ENCODE measurements around the gene CYP39A1. TPM values are rescaled to one million over a fixed set of nuclear protein-coding genes. Genes with fewer than 3 reads are reported as not detected.

Gene CYP39A1
- total RNA-seq, 1 experiment from 2014 or later, result 0.54 TPM

GRCh38 chr6:46699970-46700369, 47.4 kb upstream of the CYP39A1 start (continued):
- TF ChIP-seq, protein P1, sequence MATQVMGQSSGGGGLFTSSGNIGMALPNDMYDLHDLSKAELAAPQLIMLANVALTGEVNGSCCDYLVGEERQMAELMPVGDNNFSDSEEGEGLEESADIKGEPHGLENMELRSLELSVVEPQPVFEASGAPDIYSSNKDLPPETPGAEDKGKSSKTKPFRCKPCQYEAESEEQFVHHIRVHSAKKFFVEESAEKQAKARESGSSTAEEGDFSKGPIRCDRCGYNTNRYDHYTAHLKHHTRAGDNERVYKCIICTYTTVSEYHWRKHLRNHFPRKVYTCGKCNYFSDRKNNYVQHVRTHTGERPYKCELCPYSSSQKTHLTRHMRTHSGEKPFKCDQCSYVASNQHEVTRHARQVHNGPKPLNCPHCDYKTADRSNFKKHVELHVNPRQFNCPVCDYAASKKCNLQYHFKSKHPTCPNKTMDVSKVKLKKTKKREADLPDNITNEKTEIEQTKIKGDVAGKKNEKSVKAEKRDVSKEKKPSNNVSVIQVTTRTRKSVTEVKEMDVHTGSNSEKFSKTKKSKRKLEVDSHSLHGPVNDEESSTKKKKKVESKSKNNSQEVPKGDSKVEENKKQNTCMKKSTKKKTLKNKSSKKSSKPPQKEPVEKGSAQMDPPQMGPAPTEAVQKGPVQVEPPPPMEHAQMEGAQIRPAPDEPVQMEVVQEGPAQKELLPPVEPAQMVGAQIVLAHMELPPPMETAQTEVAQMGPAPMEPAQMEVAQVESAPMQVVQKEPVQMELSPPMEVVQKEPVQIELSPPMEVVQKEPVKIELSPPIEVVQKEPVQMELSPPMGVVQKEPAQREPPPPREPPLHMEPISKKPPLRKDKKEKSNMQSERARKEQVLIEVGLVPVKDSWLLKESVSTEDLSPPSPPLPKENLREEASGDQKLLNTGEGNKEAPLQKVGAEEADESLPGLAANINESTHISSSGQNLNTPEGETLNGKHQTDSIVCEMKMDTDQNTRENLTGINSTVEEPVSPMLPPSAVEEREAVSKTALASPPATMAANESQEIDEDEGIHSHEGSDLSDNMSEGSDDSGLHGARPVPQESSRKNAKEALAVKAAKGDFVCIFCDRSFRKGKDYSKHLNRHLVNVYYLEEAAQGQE (IDR thresholded peaks at IDR 0.05; ENCODE audit: low read depth), result no peak
- TF ChIP-seq SRF (IDR thresholded peaks at IDR 0.05; ENCODE audit: low read depth) (no peak), MAX (IDR thresholded peaks at IDR 0.05) (no peak), EZH2 (IDR thresholded peaks at IDR 0.05) (no peak), SIN3A (IDR thresholded peaks at IDR 0.05; ENCODE audit: low read depth) (no peak), ZFX (IDR thresholded peaks at IDR 0.05) (no peak), YY1 (IDR thresholded peaks at IDR 0.05; ENCODE audit: extremely low read depth, insufficient replicate concordance, low read depth, low read length) (no peak)

DNA sequence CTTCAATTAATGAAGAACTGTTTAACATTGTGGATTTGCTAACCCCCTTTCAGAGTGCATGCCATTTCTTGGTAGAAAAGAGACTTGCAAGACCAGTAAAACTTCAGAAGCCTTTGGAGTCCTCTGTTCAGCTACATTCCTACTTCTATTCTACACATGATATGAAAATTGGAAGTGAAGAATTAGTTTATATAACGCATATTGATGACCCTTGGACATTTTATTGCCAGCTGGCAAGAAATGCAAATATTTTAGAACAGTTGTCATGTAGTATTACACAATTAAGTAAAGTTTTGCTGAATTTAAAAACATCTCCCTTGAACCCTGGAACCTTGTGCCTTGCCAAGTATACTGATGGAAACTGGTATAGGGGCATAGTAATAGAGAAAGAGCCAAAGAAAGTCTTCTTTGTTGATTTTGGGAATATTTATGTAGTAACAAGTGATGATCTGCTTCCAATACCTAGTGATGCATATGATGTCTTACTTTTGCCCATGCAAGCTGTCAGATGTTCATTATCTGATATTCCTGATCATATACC, 38.4 kb upstream of the CYP39A1 start:
- POLR2A ChIA-PET, result no interaction called here
- RAD21 ChIA-PET (ENCODE audit: low non-redundant PET in 1 of 2, low total read pairs in 2 of 2, uncharacterized antibody in 2 of 2, unreplicated experiment in 2 of 2), result no interaction called here
- BruUV-seq (replicated peaks), result no TSS peak
- no peak for TF ChIP-seq CBX3 (IDR thresholded peaks at IDR 0.05; ENCODE audit: low read depth)
- TF ChIP-seq SRF (IDR thresholded peaks at IDR 0.05; ENCODE audit: low read depth), result no peak
- no peak for TF ChIP-seq MAX (IDR thresholded peaks at IDR 0.05)
- TF ChIP-seq JUND (IDR thresholded peaks at IDR 0.05), result no peak
- no peak for TF ChIP-seq EZH2phosphoT487 (IDR thresholded peaks at IDR 0.05; ENCODE audit: borderline replicate concordance)
- TF ChIP-seq POLR2A (IDR thresholded peaks at IDR 0.05; ENCODE audit: borderline replicate concordance, extremely low read depth, insufficient read depth, insufficient read length), result no peak
- TF ChIP-seq EGR1 (IDR thresholded peaks at IDR 0.05; ENCODE audit: low read depth), result no peak
- TF ChIP-seq, protein P2, sequence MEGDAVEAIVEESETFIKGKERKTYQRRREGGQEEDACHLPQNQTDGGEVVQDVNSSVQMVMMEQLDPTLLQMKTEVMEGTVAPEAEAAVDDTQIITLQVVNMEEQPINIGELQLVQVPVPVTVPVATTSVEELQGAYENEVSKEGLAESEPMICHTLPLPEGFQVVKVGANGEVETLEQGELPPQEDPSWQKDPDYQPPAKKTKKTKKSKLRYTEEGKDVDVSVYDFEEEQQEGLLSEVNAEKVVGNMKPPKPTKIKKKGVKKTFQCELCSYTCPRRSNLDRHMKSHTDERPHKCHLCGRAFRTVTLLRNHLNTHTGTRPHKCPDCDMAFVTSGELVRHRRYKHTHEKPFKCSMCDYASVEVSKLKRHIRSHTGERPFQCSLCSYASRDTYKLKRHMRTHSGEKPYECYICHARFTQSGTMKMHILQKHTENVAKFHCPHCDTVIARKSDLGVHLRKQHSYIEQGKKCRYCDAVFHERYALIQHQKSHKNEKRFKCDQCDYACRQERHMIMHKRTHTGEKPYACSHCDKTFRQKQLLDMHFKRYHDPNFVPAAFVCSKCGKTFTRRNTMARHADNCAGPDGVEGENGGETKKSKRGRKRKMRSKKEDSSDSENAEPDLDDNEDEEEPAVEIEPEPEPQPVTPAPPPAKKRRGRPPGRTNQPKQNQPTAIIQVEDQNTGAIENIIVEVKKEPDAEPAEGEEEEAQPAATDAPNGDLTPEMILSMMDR (IDR thresholded peaks at IDR 0.05 in 2 of 3, conservative IDR thresholded peaks at IDR 0.05 in 1 of 3; ENCODE audit: borderline replicate concordance in 1 of 3, insufficient read depth in 1 of 3, low read depth in 2 of 3, low read length in 2 of 3), result no peak
- TF ChIP-seq ZFX (IDR thresholded peaks at IDR 0.05), result no peak
- TF ChIP-seq, protein P3, sequence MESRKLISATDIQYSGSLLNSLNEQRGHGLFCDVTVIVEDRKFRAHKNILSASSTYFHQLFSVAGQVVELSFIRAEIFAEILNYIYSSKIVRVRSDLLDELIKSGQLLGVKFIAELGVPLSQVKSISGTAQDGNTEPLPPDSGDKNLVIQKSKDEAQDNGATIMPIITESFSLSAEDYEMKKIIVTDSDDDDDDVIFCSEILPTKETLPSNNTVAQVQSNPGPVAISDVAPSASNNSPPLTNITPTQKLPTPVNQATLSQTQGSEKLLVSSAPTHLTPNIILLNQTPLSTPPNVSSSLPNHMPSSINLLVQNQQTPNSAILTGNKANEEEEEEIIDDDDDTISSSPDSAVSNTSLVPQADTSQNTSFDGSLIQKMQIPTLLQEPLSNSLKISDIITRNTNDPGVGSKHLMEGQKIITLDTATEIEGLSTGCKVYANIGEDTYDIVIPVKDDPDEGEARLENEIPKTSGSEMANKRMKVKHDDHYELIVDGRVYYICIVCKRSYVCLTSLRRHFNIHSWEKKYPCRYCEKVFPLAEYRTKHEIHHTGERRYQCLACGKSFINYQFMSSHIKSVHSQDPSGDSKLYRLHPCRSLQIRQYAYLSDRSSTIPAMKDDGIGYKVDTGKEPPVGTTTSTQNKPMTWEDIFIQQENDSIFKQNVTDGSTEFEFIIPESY (IDR thresholded peaks at IDR 0.05; ENCODE audit: extremely low read depth, insufficient replicate concordance, low read length), result no peak
- TF ChIP-seq POLR2AphosphoS5 (IDR thresholded peaks at IDR 0.05; ENCODE audit: low read depth, low read length), result no peak
- no peak for TF ChIP-seq SIN3A (IDR thresholded peaks at IDR 0.05; ENCODE audit: low read depth)
- TF ChIP-seq EZH2 (IDR thresholded peaks at IDR 0.05), result no peak

More for the DNA sequence above, 38.4 kb upstream of the CYP39A1 start:
- Histone ChIP-seq H2AFZ (ENCODE audit: low read depth, low read length, poor library complexity, severe bottlenecking) (no peak overlapping the region), H3K36me3 (ENCODE audit: control insufficient read depth in 1 of 2, insufficient read depth in 2 of 2, low read length in 2 of 2) (no peaks in the 10 kb centered on the region), H3K9me3 (ENCODE audit: control insufficient read depth in 1 of 2, insufficient read depth in 1 of 2, low read depth in 1 of 2, low read length in 2 of 2) (no peaks in the 10 kb centered on the region), H3K9me2 (ENCODE audit: insufficient read depth) (no peaks in the 10 kb centered on the region), H3K4me1 (ENCODE audit: control insufficient read depth in 1 of 2, insufficient read depth in 2 of 2, low read length in 2 of 2) (no peaks in the 10 kb centered on the region), H3K4me3 (replicated peaks in 1 of 2; ENCODE audit: low read depth in 1 of 2, low read length in 2 of 2) (no peak overlapping the region), H3K27ac (ENCODE audit: low read depth, low read length) (no peak overlapping the region), H3K27me3 (ENCODE audit: insufficient read depth, low read length) (no peaks in the 10 kb centered on the region), H4K20me1 (ENCODE audit: insufficient read depth) (no peaks in the 10 kb centered on the region), H3K79me2 (ENCODE audit: insufficient read depth, low read length) (no peaks in the 10 kb centered on the region), H3K9ac (ENCODE audit: low read length) (no peak overlapping the region), H3K4me2 (ENCODE audit: low read length) (no peak overlapping the region)
- intact Hi-C loops (cut with micrococcal nuclease), result no loop called here
- CTCF ChIA-PET, result interaction anchor here (0.5 kb wide), 1 partner anchor 172 kb away, joined by 3 read pairs; no protein-coding TSS in a partner anchor
- DNase-seq (ENCODE audit: low read depth, low spot score) (no peak), ATAC-seq (no peak)
